OCI-M2 (cell line): ENCODE data around the gene RTN1.

Source experiments
- DNase-seq: peaks from one replicate; lab custom pipeline; 2025; ENCODE audit not compliant: unreplicated experiment; lab: John Stamatoyannopoulos, UW

The RTN1 gene

GRCh38 chr14:59850458-59850857 lies 20.1 kb downstream of the RTN1 start:
- no peak for DNase-seq

DNA sequence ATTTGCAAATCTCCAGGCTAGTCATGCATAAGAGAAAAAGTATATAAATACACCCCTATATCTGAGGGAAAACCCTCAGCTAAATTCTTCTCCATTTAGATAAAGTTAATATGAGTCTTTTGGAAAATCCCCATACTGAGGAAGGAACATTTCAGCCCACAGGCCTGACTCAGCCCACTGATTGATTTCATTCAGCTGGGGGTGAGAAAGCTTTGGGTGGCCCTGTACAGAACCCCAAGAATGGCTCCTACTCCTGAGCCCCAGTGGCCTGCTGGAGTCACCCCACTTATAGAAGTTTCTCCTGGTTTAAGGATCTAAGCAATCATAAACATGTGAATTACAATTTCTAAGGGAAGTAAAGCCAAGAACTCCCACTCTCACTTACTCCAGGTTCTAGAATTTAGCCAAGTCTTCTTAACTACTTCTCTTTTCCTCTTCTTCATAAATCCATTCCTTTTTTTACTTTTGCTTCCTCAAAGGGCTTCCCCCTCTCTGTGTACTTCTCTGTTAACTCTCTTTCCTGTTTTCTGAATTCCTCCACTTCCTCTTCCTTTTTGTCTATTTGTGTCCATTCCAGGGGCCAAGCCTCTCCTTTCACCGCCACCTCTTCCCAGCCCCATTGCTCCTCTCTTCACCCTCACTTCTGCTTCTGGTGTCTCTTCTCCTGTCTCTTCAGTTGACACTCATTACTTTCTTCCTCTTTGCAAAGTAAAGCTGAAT lies 21.0 kb downstream of the RTN1 start:
- DNase-seq, result no peak

- no peak for DNase-seq
These were observed 21.9 kb downstream of the RTN1 start for GRCh38 chr14:59848671-59849070.

DNA sequence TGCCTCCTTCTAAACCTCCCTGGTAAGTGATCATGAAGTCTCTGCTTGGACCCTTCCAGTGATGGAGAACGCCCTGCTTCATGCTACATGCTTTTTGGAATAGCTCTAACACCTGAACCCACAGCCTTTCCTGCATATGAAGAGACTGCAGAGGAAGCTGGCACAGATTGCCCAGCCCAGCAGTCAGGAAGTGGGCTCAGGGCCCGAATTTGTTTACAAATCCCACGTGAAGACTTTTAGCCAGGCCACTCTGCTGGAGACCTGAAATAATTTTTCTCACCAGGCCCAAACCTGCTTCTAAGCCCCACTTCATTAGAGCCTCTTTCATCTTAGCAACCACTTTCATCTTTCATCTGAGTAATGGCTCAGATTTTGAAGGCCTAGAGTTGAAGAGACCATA lies 22.9 kb downstream of the RTN1 start:
- no peak for DNase-seq

DNA sequence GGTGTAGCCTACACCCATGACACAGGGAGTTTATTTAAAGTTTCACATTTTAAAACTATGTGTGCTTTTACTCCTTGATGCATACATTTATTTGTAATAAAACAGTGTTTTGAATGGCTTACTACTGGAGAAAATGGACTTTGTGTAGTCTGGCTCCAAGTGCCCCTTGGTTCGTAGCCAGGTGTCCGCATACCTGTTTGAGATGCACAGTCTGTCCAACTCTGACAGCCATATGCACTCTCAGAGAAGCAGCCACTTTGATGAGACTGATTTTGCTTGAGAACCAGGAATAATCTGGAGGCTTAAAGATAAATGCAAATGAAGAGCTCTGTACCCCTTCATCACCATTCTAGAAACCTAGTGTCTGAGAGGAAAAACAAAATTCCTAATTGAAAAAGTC lies 24.0 kb downstream of the RTN1 start:
- DNase-seq, result no peak

- no peak for DNase-seq
These were observed 25.3 kb downstream of the RTN1 start for GRCh38 chr14:59845245-59845644.

DNA sequence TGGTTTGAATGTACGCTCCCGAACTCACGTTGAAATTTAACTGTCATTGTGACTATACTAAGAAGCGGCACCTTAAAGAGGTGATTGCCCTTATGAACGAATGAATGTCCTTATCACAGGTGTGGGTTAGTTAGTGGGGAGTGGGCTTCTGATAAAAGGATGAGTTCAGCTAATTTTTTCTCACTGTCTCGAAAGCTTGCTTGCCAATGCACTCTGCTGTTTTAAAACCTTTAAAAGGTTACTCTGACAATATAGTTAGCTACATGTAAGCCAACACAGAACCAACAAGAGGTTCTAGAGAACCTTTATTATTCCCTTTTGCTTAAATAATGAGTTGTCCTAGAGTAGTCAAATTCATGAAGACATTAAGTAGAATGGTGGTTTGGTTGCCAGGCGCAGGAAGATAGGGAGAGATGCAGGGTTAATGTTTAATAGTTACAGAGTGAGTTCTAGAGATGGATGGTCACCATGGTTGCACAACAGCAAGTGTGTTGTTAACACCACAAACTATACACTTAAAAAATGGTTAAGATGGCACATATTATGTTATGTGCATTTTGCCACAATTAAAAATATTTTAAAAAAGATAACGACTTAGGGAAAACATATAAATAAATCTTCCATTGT lies 26.3 kb downstream of the RTN1 start:
- no peak for DNase-seq

- DNase-seq, result no peak
These were observed 34.5 kb downstream of the RTN1 start for GRCh38 chr14:59836116-59836515.

GRCh38 chr14:59832653-59833294 lies 37.8 kb downstream of the RTN1 start:
- no peak for DNase-seq

DNA sequence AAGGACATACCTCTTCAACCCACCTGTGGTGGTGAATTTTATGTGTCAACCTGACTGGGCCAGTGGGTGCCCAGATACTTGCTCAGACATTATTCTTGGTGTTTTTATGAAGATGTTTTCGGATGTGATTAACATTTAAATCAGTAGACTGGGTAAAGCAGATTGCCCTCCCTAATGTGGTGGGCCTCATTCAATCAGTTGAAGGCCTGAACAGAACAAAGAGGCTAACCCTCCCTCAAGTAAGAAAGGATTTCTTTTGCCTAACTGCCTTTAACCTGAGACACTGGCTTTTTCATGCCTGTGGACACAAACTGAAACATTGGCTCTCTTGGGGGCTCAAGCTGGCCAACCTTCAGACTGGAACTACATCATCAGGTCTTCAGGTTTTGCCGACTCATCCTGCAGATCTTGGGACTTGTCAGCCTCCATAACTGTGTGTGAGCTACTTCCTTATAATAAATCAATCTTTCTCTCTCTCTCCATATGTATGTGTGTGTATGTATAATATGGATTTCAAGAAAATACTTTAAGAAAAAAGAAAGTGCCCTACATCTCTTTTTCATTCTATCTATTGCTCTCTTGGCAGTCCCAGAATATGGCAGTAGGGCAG lies 39.4 kb downstream of the RTN1 start:
- no peak for DNase-seq

- no peak for DNase-seq
These were observed 40.2 kb downstream of the RTN1 start for GRCh38 chr14:59830338-59830734.

- no peak for DNase-seq
These were observed 40.9 kb downstream of the RTN1 start for GRCh38 chr14:59829469-59830337.

GRCh38 chr14:59828276-59828675 lies 42.3 kb downstream of the RTN1 start:
- DNase-seq, result no peak

- no peak for DNase-seq
These were observed 43.2 kb downstream of the RTN1 start for GRCh38 chr14:59827401-59827800.

DNA sequence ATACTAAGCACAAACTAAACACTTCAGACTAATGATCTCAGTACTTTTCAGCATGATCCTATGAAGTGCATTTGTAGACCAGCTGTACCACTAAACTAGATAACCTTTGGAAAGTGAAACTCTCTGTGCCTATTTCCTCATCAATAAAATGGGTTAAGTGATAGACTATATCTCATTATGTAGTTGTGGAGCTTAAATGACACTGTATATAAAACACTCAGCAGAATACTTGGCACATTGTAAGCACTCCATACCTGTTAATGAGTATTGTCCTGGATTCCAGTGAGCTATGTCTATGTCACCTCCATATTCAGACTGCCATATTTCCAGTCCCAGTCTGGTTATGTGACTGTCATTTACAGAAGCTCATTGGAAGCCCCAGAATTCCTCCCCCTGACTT lies 44.4 kb downstream of the RTN1 start:
- DNase-seq, result no peak

DNA sequence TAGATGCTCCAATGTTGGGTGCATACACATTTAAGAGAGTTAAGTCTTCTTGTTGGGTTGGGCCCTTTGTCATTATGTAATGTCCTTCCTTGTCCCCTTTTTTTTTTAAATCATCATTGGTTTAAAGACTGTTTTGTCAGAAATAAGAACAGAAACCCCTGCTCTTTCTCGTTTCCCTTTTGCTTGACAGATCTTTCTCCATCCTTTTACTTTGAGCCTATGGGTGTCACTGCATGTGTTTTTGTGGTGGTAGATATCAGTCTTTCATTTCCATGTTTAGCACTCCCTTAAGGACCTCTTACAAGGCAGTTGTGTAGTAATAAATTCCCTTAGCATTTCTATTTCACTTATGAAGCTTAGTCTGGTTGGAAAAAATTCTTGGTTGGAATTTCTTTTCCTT lies 47.4 kb downstream of the RTN1 start:
- no peak for DNase-seq

DNA sequence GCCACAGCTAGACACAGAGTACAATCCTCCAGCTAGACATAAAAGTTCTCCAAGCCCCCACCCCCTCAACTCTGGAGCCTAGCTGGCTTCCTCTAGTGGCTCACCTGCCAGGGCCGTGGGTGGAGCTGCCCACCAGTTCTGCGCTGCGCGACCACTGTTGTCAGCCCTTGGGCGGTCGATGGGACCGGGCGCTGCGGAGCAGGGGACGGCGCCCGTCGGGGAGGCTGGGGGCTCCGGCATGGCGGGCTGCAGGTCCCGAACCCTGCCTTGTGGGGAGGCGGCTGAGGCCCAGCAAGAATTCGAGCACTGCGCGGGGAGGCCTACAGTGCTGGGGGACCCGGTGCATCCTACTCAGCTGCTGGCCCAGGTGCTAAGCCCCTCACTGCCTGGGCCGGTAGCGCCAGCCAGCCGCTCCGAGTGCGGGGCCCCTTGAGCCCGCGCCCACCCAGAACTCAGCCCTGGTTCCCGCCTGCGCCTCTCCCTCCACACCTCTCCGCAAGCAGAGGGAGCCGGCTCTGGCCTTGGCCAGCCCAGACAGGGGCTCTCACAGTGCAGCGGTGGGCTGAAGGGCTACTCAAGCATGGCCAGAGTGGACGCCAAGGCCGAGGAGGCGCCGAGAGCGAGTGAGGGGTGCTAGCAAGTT lies 51.0 kb downstream of the RTN1 start:
- no peak for DNase-seq

DNA sequence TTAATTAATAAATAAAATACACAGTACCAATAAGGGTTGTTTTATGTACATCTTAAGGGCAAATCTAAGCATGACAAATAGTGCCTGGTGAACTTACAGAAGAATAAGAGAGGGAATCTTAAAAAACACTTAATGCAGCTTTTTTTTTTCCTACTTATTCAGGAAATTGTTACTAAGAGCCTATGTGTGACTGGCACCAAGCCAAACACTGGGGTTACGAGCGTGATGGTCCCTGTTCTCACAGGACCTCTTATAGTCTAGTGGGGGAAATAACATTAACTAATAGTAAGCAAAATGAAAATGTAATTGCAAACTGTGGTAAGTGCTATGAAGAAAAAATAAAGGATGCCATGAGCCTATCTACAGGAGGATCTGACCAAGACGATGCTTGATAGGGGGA lies 53.6 kb downstream of the RTN1 start:
- DNase-seq, result no peak

DNA sequence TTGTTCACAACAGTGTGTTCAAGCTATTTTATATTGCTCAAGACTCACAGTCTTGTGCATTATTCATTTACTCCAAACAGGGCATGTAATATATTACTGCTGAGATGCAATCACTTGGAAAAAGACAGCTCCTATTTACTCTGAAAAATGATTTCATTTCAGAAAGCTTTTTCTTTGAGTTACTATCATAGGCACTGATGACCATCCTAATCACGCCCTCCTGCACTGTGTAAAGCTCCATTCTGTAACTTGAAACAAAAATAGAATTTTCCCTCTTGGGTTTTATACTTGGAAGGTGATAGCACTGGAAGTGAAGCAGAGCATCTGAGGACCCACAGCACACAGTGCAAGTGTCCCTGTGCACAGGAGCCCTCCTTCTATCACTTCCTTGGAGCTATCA lies 55.6 kb downstream of the RTN1 start:
- no peak for DNase-seq

- DNase-seq, result no peak
These were observed 58.8 kb downstream of the RTN1 start for GRCh38 chr14:59811815-59812214.

DNA sequence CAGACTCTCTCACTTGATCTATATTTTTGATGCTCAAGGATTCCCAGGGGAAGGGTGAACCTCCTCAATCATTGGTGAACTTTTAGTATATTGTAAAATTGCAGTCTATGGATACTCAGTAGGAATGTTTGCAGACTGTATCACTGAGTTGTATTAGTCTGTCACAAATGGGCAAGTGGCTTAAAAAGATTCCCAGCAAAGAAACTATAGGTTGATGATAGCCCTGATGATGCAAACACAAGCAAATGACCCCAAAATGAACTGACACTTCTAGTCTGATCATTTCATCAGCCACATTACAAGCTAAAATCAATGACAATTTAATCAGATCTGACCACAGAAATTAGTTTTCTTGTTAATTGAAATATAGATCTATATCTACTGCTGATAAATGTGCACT lies 59.5 kb downstream of the RTN1 start:
- DNase-seq, result no peak
